ENCODE results near the gene BRPF1. TPM values are rescaled to one million over a fixed set of nuclear protein-coding genes. Genes with fewer than 3 reads are reported as not detected.

The BRPF1 gene
- total RNA-seq, 1 donor from 2014 or later, result 19.5 TPM

DNA sequence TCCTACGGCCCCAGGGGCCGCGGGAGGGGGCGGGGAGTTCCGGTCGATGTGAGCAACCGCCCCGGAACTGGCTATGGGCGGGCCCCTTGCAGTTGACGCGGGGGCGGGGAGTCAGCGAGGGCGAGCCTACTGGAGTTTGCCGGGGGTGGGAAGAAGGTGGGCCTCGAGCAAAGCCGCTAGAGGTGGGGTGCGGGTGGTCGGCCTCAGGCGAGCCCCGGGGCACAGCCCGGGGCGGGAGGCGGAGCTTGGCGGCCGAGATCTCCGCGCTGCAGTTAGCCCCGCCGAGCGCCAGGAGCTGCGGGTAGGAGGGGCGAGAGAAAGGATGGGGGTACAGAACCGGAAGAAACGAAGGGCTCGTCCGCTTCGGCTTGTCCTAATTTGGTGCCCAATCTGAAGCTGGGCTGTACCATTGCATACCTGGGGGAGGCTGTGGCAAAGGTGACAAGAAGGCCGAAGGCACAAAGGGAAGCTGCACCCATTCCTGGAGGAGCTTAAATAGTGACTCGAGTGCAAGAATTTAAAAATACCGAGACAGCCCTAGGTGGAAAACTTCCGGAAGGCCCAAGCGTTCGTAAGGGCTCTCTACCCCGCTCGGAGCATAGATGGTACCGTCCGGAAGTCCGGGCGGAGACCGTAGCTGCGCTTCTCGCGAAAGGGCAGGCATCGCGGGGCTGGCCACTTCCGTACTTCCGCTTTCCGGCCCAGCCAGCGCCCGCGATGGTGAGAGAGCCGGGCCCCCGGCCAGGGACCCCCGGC is 61.0 kb downstream of the BRPF1 start, which contains the start of the genes ARPC4 and TADA3:
Gene ARPC4 (plus strand): TSS at position 678 of the 756 bp plus-strand sequence. CDS start 40 bp downstream, at position 718.
Gene TADA3 (minus strand): TSS at position 69 of the 756 bp plus-strand sequence. CDS start 1,007 bp downstream, outside the sequence.
- Mint-ChIP-seq H3K27me3 (ENCODE audit: low read depth, unreplicated experiment) (no peaks in the 10 kb centered on the region), H3K4me3 (ENCODE audit: unreplicated experiment) (peak within 1 kb of the TSS; percentile 96), H3K27ac (ENCODE audit: unreplicated experiment) (peak within 1 kb of the TSS; percentile 100), H3K36me3 (ENCODE audit: low read depth, unreplicated experiment) (peaks cover 29% of the 10 kb centered on the region), H3K9me3 (ENCODE audit: unreplicated experiment) (no peaks in the 10 kb centered on the region), H3K4me1 (ENCODE audit: low read depth, unreplicated experiment) (peaks cover 38% of the 10 kb centered on the region)
- Histone ChIP-seq H2AFZ (ENCODE audit: low read depth, low read length) (peak within 1 kb of the TSS; percentile 83), H3K27ac (ENCODE audit: low read depth, low read length) (peak within 1 kb of the TSS; percentile 99), H3K4me1 (ENCODE audit: insufficient read depth, low read length) (peaks cover 15% of the 10 kb centered on the region), H4K20me1 (ENCODE audit: insufficient read depth, low read length) (peaks cover 29% of the 10 kb centered on the region), H3K9ac (ENCODE audit: low read length) (peak within 1 kb of the TSS; percentile 97), H3K4me2 (ENCODE audit: low read length) (peak within 1 kb of the TSS; percentile 99), H3K9me3 (ENCODE audit: insufficient read depth, low read depth, low read length) (no peaks in the 10 kb centered on the region), H3K79me2 (ENCODE audit: insufficient read depth, low read length) (peaks cover 65% of the 10 kb centered on the region), H3K27me3 (ENCODE audit: insufficient read depth, low read length) (no peaks in the 10 kb centered on the region), H3K36me3 (ENCODE audit: insufficient read depth, low read length) (peaks cover 16% of the 10 kb centered on the region), H3K4me3 (ENCODE audit: insufficient read depth, low read depth, low read length) (peak within 1 kb of the TSS; percentile 93)
- no peak for TF ChIP-seq EZH2 (IDR thresholded peaks at IDR 0.05; ENCODE audit: insufficient read depth, low read length)
- TF ChIP-seq, protein P1, sequence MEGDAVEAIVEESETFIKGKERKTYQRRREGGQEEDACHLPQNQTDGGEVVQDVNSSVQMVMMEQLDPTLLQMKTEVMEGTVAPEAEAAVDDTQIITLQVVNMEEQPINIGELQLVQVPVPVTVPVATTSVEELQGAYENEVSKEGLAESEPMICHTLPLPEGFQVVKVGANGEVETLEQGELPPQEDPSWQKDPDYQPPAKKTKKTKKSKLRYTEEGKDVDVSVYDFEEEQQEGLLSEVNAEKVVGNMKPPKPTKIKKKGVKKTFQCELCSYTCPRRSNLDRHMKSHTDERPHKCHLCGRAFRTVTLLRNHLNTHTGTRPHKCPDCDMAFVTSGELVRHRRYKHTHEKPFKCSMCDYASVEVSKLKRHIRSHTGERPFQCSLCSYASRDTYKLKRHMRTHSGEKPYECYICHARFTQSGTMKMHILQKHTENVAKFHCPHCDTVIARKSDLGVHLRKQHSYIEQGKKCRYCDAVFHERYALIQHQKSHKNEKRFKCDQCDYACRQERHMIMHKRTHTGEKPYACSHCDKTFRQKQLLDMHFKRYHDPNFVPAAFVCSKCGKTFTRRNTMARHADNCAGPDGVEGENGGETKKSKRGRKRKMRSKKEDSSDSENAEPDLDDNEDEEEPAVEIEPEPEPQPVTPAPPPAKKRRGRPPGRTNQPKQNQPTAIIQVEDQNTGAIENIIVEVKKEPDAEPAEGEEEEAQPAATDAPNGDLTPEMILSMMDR (IDR thresholded peaks at IDR 0.05; ENCODE audit: insufficient read depth, low read depth, low read length), result no peak
- FAIRE-seq (no peak), DNase-seq (ENCODE audit: low read depth) (peak; percentile 94)

DNA sequence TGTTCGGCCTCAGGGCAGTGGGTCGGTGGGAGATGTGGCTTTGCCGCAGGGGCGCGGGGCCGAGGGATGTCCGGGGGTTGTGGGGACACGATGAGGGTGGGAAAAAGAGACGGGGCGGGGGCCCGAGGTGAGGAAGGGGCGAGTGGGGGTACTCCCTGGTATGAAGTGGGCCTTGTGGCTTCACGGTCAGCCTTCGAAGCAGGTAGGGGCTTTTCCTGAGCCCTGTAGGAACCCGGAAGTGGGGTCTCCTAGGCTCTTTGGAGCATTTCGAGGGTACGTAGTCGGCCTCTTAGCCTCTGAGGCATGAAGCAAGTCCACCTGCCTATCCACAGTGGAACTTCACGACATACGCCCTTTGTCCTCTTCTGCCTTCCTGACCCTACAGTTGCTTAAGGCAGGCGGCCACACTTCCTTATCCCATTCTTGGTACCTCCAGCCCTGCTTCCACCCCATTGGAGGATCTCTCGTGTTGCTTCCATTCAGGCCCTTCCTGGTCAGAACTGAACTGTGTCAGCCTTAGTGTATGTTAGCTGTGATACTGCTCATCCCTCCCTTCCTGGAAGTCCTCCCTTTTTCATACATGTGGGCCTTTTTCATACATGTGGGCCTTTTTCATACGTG is 61.7 kb downstream of the BRPF1 start:
- DNase-seq (ENCODE audit: low read depth) (no peak), FAIRE-seq (no peak)
- Mint-ChIP-seq H3K36me3 (ENCODE audit: low read depth, unreplicated experiment) (peaks cover 28% of the 10 kb centered on the region), H3K4me1 (ENCODE audit: low read depth, unreplicated experiment) (peaks cover 34% of the 10 kb centered on the region), H3K4me3 (ENCODE audit: unreplicated experiment) (peak overlapping the region; percentile 96), H3K27me3 (ENCODE audit: low read depth, unreplicated experiment) (no peaks in the 10 kb centered on the region), H3K27ac (ENCODE audit: unreplicated experiment) (peak overlapping the region; percentile 100), H3K9me3 (ENCODE audit: unreplicated experiment) (no peaks in the 10 kb centered on the region)
- Histone ChIP-seq H3K9ac (ENCODE audit: low read length) (peak overlapping the region; percentile 97), H4K20me1 (ENCODE audit: insufficient read depth, low read length) (peaks cover 36% of the 10 kb centered on the region), H3K27me3 (ENCODE audit: insufficient read depth, low read length) (no peaks in the 10 kb centered on the region), H3K36me3 (ENCODE audit: insufficient read depth, low read length) (peaks cover 22% of the 10 kb centered on the region), H3K27ac (ENCODE audit: low read depth, low read length) (peak overlapping the region; percentile 99), H3K79me2 (ENCODE audit: insufficient read depth, low read length) (peaks cover 72% of the 10 kb centered on the region), H3K4me3 (ENCODE audit: insufficient read depth, low read depth, low read length) (peak overlapping the region; percentile 93), H3K4me1 (ENCODE audit: insufficient read depth, low read length) (peaks cover 15% of the 10 kb centered on the region), H3K9me3 (ENCODE audit: insufficient read depth, low read depth, low read length) (no peaks in the 10 kb centered on the region), H2AFZ (ENCODE audit: low read depth, low read length) (peak overlapping the region; percentile 21), H3K4me2 (ENCODE audit: low read length) (peak overlapping the region; percentile 99)
- TF ChIP-seq, protein P1 (IDR thresholded peaks at IDR 0.05; ENCODE audit: insufficient read depth, low read depth, low read length), result no peak
- no peak for TF ChIP-seq EZH2 (IDR thresholded peaks at IDR 0.05; ENCODE audit: insufficient read depth, low read length)

All from astrocyte (in vitro differentiated cells and primary cell).